ENCODE results near the gene C11orf24.

The C11orf24 gene

GRCh38 chr11:68267881-68268240, 3.9 kb downstream of the C11orf24 start:
- FAIRE-seq = no peak

GRCh38 chr11:68266936-68267880, 4.6 kb downstream of the C11orf24 start:
- TF ChIP-seq, protein P1, sequence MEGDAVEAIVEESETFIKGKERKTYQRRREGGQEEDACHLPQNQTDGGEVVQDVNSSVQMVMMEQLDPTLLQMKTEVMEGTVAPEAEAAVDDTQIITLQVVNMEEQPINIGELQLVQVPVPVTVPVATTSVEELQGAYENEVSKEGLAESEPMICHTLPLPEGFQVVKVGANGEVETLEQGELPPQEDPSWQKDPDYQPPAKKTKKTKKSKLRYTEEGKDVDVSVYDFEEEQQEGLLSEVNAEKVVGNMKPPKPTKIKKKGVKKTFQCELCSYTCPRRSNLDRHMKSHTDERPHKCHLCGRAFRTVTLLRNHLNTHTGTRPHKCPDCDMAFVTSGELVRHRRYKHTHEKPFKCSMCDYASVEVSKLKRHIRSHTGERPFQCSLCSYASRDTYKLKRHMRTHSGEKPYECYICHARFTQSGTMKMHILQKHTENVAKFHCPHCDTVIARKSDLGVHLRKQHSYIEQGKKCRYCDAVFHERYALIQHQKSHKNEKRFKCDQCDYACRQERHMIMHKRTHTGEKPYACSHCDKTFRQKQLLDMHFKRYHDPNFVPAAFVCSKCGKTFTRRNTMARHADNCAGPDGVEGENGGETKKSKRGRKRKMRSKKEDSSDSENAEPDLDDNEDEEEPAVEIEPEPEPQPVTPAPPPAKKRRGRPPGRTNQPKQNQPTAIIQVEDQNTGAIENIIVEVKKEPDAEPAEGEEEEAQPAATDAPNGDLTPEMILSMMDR (IDR thresholded peaks at IDR 0.05; ENCODE audit: insufficient read depth, missing control alignments) = no peak
- FAIRE-seq = no peak
- DNase-seq (ENCODE audit: insufficient read length, low spot score) = no peak

More at GRCh38 chr11:68267881-68268240, 3.9 kb downstream of the C11orf24 start:
- TF ChIP-seq, protein P1 (IDR thresholded peaks at IDR 0.05; ENCODE audit: insufficient read depth, missing control alignments) = no peak
- DNase-seq (ENCODE audit: insufficient read length, low spot score) = no peak

- FAIRE-seq (no peak), DNase-seq (ENCODE audit: insufficient read length, low spot score) (no peak)
- TF ChIP-seq, protein P1 (IDR thresholded peaks at IDR 0.05; ENCODE audit: insufficient read depth, missing control alignments) = no peak
Measured at GRCh38 chr11:68266121-68266891, 5.5 kb downstream of the C11orf24 start.

DNA sequence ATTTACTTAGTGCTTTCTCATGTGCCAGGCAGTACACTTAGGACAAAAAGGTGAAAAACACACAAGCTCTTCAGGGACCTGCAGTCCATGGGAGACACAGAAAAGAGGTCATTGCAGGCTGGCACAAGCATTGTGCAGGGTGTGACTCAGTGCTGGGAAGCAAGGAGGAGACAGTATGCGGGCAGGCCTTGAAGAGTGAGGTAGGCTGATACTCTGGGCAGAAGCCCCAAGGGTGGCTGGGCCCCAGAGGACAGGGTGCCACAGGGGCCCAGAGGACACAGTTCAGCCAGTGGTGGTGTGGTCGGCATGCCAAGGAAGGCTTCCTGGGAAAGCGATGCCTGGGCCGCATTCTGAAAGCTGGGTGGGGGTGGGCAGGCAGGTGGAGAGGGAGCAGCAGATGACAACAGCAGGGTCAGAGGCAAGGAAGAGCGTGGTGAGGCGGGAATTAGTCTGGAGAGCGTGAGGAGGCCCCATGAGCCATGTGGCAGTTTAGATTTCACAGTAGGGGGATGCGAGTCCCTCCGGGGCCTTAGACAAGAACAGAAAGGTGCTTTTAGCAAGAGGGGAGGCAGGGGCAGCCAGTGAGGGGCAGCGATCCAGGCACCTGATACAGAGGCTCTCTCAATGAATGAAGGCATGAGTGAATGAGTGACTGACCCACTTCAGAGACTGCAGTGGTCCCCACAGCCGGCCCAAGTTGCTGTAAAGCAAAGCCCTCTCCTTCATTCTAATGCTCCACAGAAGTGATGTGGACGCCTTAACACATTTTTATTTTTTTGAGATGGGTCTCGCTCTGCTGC, 6.8 kb downstream of the C11orf24 start:
- FAIRE-seq (no peak), DNase-seq (ENCODE audit: insufficient read length, low spot score) (no peak)
- TF ChIP-seq, protein P1 (IDR thresholded peaks at IDR 0.05; ENCODE audit: insufficient read depth, missing control alignments) = no peak

- no peak for DNase-seq (ENCODE audit: insufficient read length, low spot score)
- no peak for FAIRE-seq
- TF ChIP-seq, protein P1 (IDR thresholded peaks at IDR 0.05; ENCODE audit: insufficient read depth, missing control alignments) = no peak
Measured at GRCh38 chr11:68264244-68264643, 7.5 kb downstream of the C11orf24 start.

- no peak for DNase-seq (ENCODE audit: insufficient read length, low spot score)
- TF ChIP-seq, protein P1 (IDR thresholded peaks at IDR 0.05; ENCODE audit: insufficient read depth, missing control alignments) = no peak
- FAIRE-seq = no peak
Measured at GRCh38 chr11:68263444-68264035, 8.2 kb downstream of the C11orf24 start.
